Adrenal gland (tissue), 5 donors: ENCODE data around the gene MST1R.

ENCODE experiments used
- POLR2A ChIP-seq, 2 donors: fragments of 450-650 bp; IDR thresholded peaks; one replicate each; pipeline ENCODE4 v1.6.1; 2017; ENCODE audit warnings: antibody characterized with exemption in 2 of 2, mild to moderate bottlenecking in 2 of 2, moderate library complexity in 1 of 2
- TF ChIP-seq, protein P1 (sequence below), 6 experiments: fragments of 450-650 bp in 4 of 6; fragments of 200-600 bp in 2 of 6; sonication (generic) in 1 of 6; IDR thresholded peaks; 1 replicate in 5 of 6; 2 replicates in 1 of 6; pipeline versions ENCODE4 v1.5.1 to v1.8.0; 2016 to 2021; ENCODE audit warnings: antibody characterized with exemption in 6 of 6, mild to moderate bottlenecking in 2 of 6, moderate library complexity in 1 of 6
- donor health status: DM: no; HTN: no; CAD: no.

DNA sequence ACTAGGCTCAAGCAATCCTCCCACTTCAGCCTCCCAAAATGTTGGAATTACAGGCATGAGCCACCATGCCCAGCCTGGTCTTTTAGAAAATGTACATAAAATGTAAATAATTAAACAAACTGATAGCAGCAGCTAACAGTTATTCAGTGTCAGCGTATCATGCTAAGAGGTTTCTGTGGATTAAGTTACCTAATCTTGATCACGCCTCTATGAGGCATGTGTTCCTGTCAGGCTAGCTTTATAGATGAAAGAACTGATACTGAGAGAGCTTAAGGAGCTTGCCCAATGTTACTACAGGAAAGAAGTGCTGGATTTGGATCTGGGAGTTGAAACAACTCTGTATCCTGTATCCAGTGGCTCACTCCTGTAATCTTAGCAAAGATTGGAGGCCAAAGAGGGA, 11.2 kb upstream of the MST1R start:
- TF ChIP-seq, protein P1, sequence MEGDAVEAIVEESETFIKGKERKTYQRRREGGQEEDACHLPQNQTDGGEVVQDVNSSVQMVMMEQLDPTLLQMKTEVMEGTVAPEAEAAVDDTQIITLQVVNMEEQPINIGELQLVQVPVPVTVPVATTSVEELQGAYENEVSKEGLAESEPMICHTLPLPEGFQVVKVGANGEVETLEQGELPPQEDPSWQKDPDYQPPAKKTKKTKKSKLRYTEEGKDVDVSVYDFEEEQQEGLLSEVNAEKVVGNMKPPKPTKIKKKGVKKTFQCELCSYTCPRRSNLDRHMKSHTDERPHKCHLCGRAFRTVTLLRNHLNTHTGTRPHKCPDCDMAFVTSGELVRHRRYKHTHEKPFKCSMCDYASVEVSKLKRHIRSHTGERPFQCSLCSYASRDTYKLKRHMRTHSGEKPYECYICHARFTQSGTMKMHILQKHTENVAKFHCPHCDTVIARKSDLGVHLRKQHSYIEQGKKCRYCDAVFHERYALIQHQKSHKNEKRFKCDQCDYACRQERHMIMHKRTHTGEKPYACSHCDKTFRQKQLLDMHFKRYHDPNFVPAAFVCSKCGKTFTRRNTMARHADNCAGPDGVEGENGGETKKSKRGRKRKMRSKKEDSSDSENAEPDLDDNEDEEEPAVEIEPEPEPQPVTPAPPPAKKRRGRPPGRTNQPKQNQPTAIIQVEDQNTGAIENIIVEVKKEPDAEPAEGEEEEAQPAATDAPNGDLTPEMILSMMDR (IDR thresholded peaks at IDR 0.05) = no peak
- no peak for TF ChIP-seq POLR2A (IDR thresholded peaks at IDR 0.05)
